ENCODE measurements around the gene ZNF438. TPM values are rescaled to one million over a fixed set of nuclear protein-coding genes. Genes with fewer than 3 reads are reported as not detected.

ZNF438 gene
- total and polyA plus RNA-seq, 7 donors, result 12.3 to 27.9 (median 20.7) TPM

DNA sequence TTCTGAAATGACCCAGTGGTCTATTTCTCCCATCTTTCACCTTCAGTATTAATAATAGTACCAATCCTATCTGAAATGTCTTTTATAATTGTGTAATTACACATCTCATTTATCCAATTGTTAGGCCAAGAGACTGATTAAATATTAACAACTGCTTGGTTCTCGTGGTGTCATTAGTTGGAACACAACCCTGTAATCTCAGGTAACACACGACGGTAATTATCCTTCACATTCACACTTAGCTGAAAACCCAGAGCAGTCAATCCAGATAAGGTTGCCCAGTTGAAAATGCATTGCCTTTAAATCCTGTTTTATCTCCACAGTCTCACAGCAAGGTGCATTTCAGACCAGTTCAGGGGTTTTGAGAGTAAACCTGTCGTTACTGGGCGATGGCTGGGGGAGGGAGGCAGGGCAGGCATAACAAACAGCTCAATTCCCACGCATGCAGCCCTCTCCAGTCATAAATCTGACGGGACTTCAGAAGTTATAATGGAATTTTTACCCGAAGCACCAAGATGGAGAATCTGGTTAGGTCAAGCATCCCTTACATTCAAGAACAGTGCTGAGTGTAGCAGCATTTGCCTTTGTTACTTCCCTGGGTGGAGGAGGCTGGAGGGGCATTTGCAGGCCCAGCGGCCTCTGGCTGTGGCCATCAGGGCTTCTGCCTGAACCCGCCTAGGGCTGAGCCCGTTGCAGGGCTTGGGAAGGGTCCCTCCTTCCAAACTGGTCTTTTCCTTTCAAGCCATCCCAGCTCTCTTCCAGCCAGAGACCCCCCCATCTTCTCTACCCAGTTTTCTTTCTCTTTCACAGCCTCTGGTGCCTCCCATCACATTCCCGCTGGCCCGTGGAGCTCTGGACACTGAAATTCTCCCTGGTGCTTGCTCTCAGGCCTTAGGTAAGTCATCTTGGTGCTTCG is 201.1 kb downstream of the ZNF438 start:
- H3K36me3 ChIP-seq (ENCODE audit: insufficient read depth in 1 of 2, low read depth in 1 of 2), result no peaks in the 10 kb centered on the region
- no peaks in the 10 kb centered on the region for H3K4me1 ChIP-seq
- intact Hi-C loops (cut with DNase I), result no loop called here
- no peak for ATAC-seq
- no peak overlapping the region for H3K4me3 ChIP-seq
- peaks cover 0 to 8% (median 0%) of the 10 kb centered on the region in 3 donors for H3K27me3 ChIP-seq (ENCODE audit: insufficient read depth in 3 of 3, low read length in 2 of 3)
- no peaks in the 10 kb centered on the region for H3K9me3 ChIP-seq
- no peak overlapping the region for H3K27ac ChIP-seq
- WGBS, 3 donors, result 78 to 88% (median 85%) methylated on average over 14 of the region's 14 CpGs
- TF ChIP-seq, protein P1, sequence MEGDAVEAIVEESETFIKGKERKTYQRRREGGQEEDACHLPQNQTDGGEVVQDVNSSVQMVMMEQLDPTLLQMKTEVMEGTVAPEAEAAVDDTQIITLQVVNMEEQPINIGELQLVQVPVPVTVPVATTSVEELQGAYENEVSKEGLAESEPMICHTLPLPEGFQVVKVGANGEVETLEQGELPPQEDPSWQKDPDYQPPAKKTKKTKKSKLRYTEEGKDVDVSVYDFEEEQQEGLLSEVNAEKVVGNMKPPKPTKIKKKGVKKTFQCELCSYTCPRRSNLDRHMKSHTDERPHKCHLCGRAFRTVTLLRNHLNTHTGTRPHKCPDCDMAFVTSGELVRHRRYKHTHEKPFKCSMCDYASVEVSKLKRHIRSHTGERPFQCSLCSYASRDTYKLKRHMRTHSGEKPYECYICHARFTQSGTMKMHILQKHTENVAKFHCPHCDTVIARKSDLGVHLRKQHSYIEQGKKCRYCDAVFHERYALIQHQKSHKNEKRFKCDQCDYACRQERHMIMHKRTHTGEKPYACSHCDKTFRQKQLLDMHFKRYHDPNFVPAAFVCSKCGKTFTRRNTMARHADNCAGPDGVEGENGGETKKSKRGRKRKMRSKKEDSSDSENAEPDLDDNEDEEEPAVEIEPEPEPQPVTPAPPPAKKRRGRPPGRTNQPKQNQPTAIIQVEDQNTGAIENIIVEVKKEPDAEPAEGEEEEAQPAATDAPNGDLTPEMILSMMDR (IDR thresholded peaks at IDR 0.05), result no peak
- no peak for DNase-seq

DNA sequence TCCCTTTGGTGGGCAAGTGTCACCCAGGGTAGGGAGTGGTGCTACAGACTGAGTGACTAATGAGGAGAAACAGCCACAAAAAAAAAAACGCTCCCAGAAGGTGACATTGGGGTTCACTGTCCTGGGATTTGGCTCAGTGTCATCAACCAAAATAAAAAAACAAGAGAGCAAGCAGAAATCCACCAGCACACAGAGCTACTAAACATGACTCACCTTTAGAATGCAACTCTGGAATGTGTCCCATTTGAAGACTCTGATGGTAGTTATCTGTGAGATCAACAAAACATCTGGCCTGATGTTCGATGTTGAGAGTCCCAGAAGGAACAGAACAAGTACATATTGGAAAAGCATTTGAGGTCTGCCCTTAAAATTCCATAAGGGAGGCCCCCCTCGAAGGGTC is 201.8 kb downstream of the ZNF438 start:
- no peaks in the 10 kb centered on the region for H3K4me1 ChIP-seq
- TF ChIP-seq, protein P1 (IDR thresholded peaks at IDR 0.05), result no peak
- H3K36me3 ChIP-seq (ENCODE audit: insufficient read depth in 1 of 2, low read depth in 1 of 2), result no peaks in the 10 kb centered on the region
- no peak overlapping the region for H3K4me3 ChIP-seq
- 60 to 66% (median 64%) methylated on average over 3 of the region's 3 CpGs for WGBS, 3 donors
- H3K27ac ChIP-seq, result no peak overlapping the region
- intact Hi-C loops (cut with DNase I), result no loop called here
- ATAC-seq (no peak), DNase-seq (no peak)
- H3K9me3 ChIP-seq, result no peaks in the 10 kb centered on the region
- peaks cover 0 to 10% (median 0%) of the 10 kb centered on the region in 3 donors for H3K27me3 ChIP-seq (ENCODE audit: insufficient read depth in 3 of 3, low read length in 2 of 3)

DNA sequence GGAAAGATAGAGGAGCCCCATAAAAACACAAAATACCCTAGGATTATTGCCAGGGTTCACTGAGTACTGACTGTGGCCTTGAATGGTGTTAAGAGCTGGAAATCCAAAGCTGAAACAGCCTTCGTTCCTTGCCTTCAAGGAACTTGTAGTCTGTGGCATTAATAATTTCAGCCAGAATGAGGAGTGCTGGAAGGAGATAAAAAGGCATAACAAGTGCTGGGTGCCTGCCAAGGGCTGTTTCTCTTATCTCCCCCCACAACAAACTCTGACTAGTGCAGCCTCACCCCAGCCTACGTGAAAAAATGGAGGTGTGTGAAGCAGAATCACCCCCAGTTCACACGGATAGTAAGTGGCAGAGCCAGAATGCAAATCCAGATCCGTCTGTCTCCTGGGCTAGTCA is 203.0 kb downstream of the ZNF438 start:
- TF ChIP-seq, protein P1 (IDR thresholded peaks at IDR 0.05), result no peak
- WGBS, 3 donors, result 72 to 80% (median 76%) methylated on average over 4 of the region's 4 CpGs
- H3K27me3 ChIP-seq (ENCODE audit: insufficient read depth in 3 of 3, low read length in 2 of 3), result peaks cover 0 to 13% (median 0%) of the 10 kb centered on the region in 3 donors
- ATAC-seq (no peak), DNase-seq (no peak)
- no peak overlapping the region for H3K27ac ChIP-seq
- intact Hi-C loops (cut with DNase I), result no loop called here
- H3K4me3 ChIP-seq, result no peak overlapping the region
- H3K9me3 ChIP-seq, result no peaks in the 10 kb centered on the region
- no peaks in the 10 kb centered on the region for H3K4me1 ChIP-seq
- H3K36me3 ChIP-seq (ENCODE audit: insufficient read depth in 1 of 2, low read depth in 1 of 2), result no peaks in the 10 kb centered on the region

DNA sequence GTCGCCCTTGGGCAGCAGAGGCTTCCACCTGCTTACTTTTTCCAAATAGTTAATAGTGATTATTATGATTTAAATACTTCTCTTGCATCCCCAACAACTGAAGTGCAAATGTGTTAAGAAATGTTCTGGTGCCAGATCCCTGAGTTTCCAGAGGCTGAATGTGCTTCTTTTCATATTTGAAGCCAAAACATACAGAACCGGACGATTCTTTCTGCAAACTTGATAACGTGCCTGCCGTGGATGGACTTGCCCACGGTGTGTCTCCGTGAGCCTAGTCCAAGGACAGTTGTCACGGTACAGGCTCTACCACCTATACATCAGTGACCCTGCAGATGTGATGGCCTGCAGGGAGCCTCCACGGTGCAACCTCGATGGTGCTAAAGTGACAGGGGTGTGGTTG is 203.5 kb downstream of the ZNF438 start:
- intact Hi-C loops (cut with DNase I), result no loop called here
- TF ChIP-seq, protein P1 (IDR thresholded peaks at IDR 0.05), result no peak
- H3K4me3 ChIP-seq, result no peak overlapping the region

More for the DNA sequence above, 203.5 kb downstream of the ZNF438 start:
- no peak overlapping the region for H3K27ac ChIP-seq
- H3K36me3 ChIP-seq (ENCODE audit: insufficient read depth in 1 of 2, low read depth in 1 of 2), result no peaks in the 10 kb centered on the region
- ATAC-seq, result peak in 2 of 4 donors; percentile 35 to 37
- peaks cover 0 to 13% (median 0%) of the 10 kb centered on the region in 3 donors for H3K27me3 ChIP-seq (ENCODE audit: insufficient read depth in 3 of 3, low read length in 2 of 3)
- no peaks in the 10 kb centered on the region for H3K9me3 ChIP-seq
- DNase-seq, result no peak
- 25 to 46% (median 34%) methylated on average over 10 of the region's 10 CpGs for WGBS, 3 donors
- no peaks in the 10 kb centered on the region for H3K4me1 ChIP-seq
